ENCODE results near the gene GJE1.

GJE1 gene

DNA sequence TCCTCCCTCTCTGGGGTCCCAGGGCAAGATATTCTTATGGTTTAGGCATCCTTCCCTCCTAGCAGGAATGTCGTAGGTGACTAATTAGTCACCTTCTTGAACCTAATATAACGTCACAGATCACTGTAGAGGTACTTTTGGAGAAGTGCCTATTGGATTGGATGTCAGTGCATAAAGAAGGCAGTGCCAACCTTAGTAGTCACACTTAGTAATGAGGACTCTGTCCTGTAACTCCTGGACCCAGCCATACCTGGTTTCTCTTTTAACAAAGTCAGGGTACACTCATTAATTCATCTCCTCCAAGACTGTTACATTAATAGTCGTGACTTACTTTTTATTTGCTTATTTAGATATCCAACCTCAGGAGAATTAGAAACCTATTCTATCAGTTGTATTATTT lies 34.3 kb downstream of the GJE1 start:
- no peaks in the 10 kb centered on the region for H3K27me3 ChIP-seq (replicated peaks; ENCODE audit: control insufficient read depth, insufficient read depth, low read length)
- no peak overlapping the region for H3K9ac ChIP-seq (ENCODE audit: low read length)
- H3K9me3 ChIP-seq (ENCODE audit: control insufficient read depth, low read length) = no peaks in the 10 kb centered on the region
- no peak for DNase-seq (ENCODE audit: low read depth)
- H3K4me1 ChIP-seq (ENCODE audit: control insufficient read depth, insufficient read depth, low read length) = peaks cover 17% of the 10 kb centered on the region
- H3K4me3 ChIP-seq (ENCODE audit: low read length) = no peak overlapping the region
- peaks cover 39% of the 10 kb centered on the region for H3K36me3 ChIP-seq (ENCODE audit: control insufficient read depth, insufficient read depth, low read length, severe bottlenecking)

DNA sequence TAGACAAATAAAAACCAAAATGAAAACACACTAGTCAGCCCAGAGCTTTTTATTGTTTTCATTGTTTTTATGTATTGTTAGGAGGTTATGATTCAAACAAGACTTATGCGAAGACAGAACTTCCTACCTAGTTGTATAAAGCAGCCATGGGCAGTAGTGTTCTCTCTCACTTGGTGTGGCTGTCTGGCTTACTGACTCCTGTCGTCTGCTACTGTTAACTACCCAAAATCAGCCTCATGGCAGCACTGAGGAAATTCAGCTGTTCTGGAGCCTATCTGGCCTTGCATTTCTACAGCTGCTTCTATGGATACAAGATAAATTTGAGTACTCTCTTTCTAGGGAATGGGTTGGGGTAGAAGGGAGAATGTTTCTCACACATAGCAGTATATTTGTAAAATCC lies 34.8 kb downstream of the GJE1 start:
- Histone ChIP-seq H3K4me1 (ENCODE audit: control insufficient read depth, insufficient read depth, low read length) (peaks cover 16% of the 10 kb centered on the region), H3K27me3 (replicated peaks; ENCODE audit: control insufficient read depth, insufficient read depth, low read length) (no peaks in the 10 kb centered on the region), H3K4me3 (ENCODE audit: low read length) (no peak overlapping the region), H3K9me3 (ENCODE audit: control insufficient read depth, low read length) (no peaks in the 10 kb centered on the region), H3K36me3 (ENCODE audit: control insufficient read depth, insufficient read depth, low read length, severe bottlenecking) (peaks cover 43% of the 10 kb centered on the region), H3K9ac (ENCODE audit: low read length) (no peak overlapping the region)
- no peak for DNase-seq (ENCODE audit: low read depth)

DNA sequence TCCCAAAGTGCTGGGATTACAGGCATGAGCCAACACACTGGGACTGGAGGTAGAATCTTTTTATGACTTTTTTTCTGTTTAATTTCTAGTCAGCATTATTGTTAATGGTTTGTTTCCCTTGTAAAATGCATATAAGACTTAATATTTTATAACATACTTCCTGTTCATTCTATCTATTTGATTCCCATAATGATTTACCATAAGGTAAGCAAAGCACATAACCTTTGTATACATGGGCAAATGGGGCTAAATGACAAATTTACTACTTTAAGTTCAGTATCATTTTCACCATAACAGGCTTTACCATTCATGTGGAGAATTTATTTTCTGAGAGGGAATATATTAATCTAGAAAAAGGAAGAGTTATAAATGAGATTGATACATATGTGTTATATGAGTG lies 38.6 kb downstream of the GJE1 start:
- DNase-seq (ENCODE audit: low read depth) = no peak
- Histone ChIP-seq H3K4me1 (ENCODE audit: control insufficient read depth, insufficient read depth, low read length) (no peaks in the 10 kb centered on the region), H3K36me3 (ENCODE audit: control insufficient read depth, insufficient read depth, low read length, severe bottlenecking) (peaks cover 63% of the 10 kb centered on the region), H3K9ac (ENCODE audit: low read length) (no peak overlapping the region), H3K4me3 (ENCODE audit: low read length) (no peak overlapping the region), H3K9me3 (ENCODE audit: control insufficient read depth, low read length) (no peaks in the 10 kb centered on the region), H3K27me3 (replicated peaks; ENCODE audit: control insufficient read depth, insufficient read depth, low read length) (no peaks in the 10 kb centered on the region)

DNA sequence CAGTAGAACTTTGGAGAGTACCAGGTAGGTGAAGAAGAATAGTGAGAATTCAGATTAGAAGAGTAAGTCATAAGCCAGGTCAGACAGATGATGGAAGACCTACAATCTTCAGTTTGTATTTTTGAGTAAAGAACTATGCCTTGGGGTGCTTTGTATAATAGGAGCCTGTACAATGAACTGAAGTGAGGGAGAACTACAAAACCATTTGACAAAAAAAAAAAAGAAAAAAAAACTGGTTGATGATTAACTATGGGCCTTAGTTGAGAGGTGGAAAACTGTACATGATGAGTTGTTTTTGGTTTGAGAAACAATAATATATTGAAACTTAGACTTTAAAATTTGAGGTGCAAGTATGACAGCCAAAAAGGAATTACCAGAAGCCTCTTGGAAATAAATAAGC lies 40.0 kb downstream of the GJE1 start:
- DNase-seq (ENCODE audit: low read depth) = no peak
- H3K4me3 ChIP-seq (ENCODE audit: low read length) = no peak overlapping the region
- H3K36me3 ChIP-seq (ENCODE audit: control insufficient read depth, insufficient read depth, low read length, severe bottlenecking) = peaks cover 58% of the 10 kb centered on the region
- no peaks in the 10 kb centered on the region for H3K4me1 ChIP-seq (ENCODE audit: control insufficient read depth, insufficient read depth, low read length)
- no peak overlapping the region for H3K9ac ChIP-seq (ENCODE audit: low read length)
- H3K27me3 ChIP-seq (replicated peaks; ENCODE audit: control insufficient read depth, insufficient read depth, low read length) = no peaks in the 10 kb centered on the region
- peaks cover 2% of the 10 kb centered on the region for H3K9me3 ChIP-seq (ENCODE audit: control insufficient read depth, low read length)

DNA sequence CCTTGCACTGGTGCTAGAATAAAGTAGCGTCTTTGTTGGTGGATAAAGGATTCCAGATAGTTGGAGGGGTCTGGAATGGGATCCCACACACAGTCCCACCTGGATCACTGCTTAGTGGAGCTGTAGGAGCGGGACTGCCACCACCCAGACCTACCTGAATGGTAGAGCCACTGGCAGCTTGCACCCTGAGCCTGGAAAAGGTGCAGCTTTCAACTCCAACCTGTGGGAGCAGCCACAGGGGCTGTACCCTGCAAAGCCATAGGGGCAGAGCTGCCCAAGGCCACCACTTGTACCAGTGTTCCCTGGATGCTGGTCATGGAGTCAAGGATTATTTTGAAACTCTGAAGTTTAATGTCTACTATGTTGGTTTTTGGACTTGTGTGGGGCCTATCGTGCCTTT lies 41.3 kb downstream of the GJE1 start:
- no peak for DNase-seq (ENCODE audit: low read depth)
- Histone ChIP-seq H3K27me3 (replicated peaks; ENCODE audit: control insufficient read depth, insufficient read depth, low read length) (no peaks in the 10 kb centered on the region), H3K4me3 (ENCODE audit: low read length) (no peak overlapping the region), H3K9ac (ENCODE audit: low read length) (no peak overlapping the region), H3K4me1 (ENCODE audit: control insufficient read depth, insufficient read depth, low read length) (no peaks in the 10 kb centered on the region), H3K9me3 (ENCODE audit: control insufficient read depth, low read length) (peaks cover 10% of the 10 kb centered on the region), H3K36me3 (ENCODE audit: control insufficient read depth, insufficient read depth, low read length, severe bottlenecking) (peaks cover 66% of the 10 kb centered on the region)

DNA sequence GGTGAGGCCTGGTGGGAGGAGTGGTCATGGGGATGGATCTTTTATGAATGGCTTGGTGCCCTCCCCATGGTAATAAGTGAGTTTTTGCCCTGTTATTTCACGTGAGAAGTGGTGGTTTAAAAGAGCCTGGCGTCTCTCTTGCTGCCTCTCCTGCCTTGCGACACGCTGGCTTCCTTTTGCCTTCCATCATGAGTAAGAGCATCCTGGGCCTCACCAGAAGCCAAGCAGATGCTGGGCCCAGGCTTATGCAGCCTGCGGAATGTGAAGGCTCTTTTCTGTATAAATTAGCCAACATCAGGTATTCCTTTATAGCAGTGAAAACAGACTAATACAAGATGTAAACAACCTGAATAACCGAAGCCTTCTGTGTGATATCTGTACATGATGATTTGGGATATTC lies 42.0 kb downstream of the GJE1 start:
- H3K27me3 ChIP-seq (replicated peaks; ENCODE audit: control insufficient read depth, insufficient read depth, low read length) = no peaks in the 10 kb centered on the region
- no peak for DNase-seq (ENCODE audit: low read depth)
- peaks cover 63% of the 10 kb centered on the region for H3K36me3 ChIP-seq (ENCODE audit: control insufficient read depth, insufficient read depth, low read length, severe bottlenecking)
- no peak overlapping the region for H3K9ac ChIP-seq (ENCODE audit: low read length)
- H3K4me3 ChIP-seq (ENCODE audit: low read length) = no peak overlapping the region
- no peaks in the 10 kb centered on the region for H3K4me1 ChIP-seq (ENCODE audit: control insufficient read depth, insufficient read depth, low read length)
- peaks cover 10% of the 10 kb centered on the region for H3K9me3 ChIP-seq (ENCODE audit: control insufficient read depth, low read length)

DNA sequence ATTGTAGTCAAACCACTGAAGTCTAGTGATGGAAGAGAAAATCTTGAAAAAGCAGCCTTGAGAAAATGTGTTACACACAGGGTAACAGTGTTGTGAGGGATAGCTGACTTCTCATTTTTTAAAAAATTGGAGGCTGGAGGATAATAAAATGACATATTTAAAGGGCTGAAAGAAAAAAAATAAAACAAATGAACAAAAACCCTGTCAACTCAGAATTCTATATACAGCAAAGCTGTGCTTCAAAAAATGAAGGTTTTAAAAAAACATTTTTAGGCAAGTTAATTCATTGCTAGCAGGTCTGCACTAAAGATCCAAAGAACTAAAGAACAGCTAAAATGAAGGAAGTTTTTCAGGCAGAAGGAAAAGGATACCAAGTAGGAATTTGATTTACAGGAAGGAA lies 45.4 kb downstream of the GJE1 start:
- no peak overlapping the region for H3K9ac ChIP-seq (ENCODE audit: low read length)
- H3K36me3 ChIP-seq (ENCODE audit: control insufficient read depth, insufficient read depth, low read length, severe bottlenecking) = peaks cover 36% of the 10 kb centered on the region
- peaks cover 10% of the 10 kb centered on the region for H3K9me3 ChIP-seq (ENCODE audit: control insufficient read depth, low read length)
- H3K4me3 ChIP-seq (ENCODE audit: low read length) = peak overlapping the region; percentile 38
- H3K27me3 ChIP-seq (replicated peaks; ENCODE audit: control insufficient read depth, insufficient read depth, low read length) = no peaks in the 10 kb centered on the region
- no peaks in the 10 kb centered on the region for H3K4me1 ChIP-seq (ENCODE audit: control insufficient read depth, insufficient read depth, low read length)
- no peak for DNase-seq (ENCODE audit: low read depth)

DNA sequence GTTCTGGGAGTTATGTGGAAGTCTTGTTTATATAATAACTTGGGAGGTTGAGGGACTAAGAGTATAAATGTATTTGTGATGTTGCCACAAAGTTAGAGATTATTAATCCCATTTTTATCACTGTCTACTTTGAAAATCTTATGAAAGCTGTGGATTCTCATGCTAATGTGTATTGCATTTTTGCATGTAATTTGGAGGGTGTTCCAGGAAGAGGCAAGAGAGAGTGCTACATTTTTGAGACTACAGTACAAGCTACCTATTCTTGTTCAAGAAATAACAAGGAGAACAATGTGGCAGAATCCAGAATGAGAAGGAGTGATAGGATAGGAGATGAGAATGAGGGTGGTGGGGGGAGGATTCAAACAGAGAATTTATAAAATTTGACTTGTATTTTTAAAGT lies 49.3 kb downstream of the GJE1 start:
- Histone ChIP-seq H3K9me3 (ENCODE audit: control insufficient read depth, low read length) (peaks cover 10% of the 10 kb centered on the region), H3K9ac (ENCODE audit: low read length) (no peak overlapping the region), H3K36me3 (ENCODE audit: control insufficient read depth, insufficient read depth, low read length, severe bottlenecking) (peaks cover 22% of the 10 kb centered on the region), H3K4me3 (ENCODE audit: low read length) (no peak overlapping the region), H3K4me1 (ENCODE audit: control insufficient read depth, insufficient read depth, low read length) (peaks cover 4% of the 10 kb centered on the region), H3K27me3 (replicated peaks; ENCODE audit: control insufficient read depth, insufficient read depth, low read length) (no peaks in the 10 kb centered on the region)
- no peak for DNase-seq (ENCODE audit: low read depth)

DNA sequence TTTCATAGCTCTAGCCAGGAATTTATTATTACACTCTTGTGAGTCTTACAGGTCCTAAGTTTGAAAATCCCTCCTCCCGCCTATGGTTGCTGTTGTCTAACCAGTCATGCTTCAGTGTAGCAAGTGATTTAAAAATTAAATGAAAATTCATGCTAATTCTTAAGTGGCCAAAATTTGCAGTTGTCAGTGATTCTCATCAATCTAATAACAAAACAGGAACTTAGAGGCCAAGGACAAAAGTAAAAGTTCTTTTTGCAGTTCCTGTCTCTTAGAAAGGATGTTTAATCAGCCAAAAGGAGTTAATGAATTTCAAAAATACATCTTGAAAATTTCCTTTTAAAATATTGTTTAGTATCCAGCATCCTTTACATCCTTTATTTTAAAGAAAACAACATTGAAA lies 50.6 kb downstream of the GJE1 start:
- no peak for DNase-seq (ENCODE audit: low read depth)
- H3K9me3 ChIP-seq (ENCODE audit: control insufficient read depth, low read length) = peaks cover 3% of the 10 kb centered on the region

DNA sequence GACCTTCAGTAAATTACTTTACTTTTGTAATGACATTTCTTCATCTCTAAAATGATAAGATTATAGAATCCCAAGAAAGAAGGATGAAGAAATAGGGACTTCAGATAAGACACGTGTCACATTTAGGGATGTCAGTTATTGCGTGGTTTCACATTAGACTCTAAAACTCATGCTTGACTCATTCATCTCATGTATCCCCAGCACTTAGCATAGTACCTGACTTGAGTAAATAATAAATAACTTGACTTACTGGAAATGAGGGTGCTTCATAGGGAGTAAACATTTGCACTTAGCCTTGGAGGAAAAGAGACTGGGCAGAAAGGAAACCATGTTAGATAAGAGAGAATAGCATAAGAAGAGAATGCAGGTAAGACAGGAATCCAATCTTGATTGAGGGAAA lies 51.6 kb downstream of the GJE1 start:
- no peak overlapping the region for H3K9ac ChIP-seq (ENCODE audit: low read length)

More for the DNA sequence above, 50.6 kb downstream of the GJE1 start:
- peaks cover 10% of the 10 kb centered on the region for H3K36me3 ChIP-seq (ENCODE audit: control insufficient read depth, insufficient read depth, low read length, severe bottlenecking)
- H3K4me3 ChIP-seq (ENCODE audit: low read length) = no peak overlapping the region
- no peak overlapping the region for H3K9ac ChIP-seq (ENCODE audit: low read length)
- peaks cover 9% of the 10 kb centered on the region for H3K4me1 ChIP-seq (ENCODE audit: control insufficient read depth, insufficient read depth, low read length)
- H3K27me3 ChIP-seq (replicated peaks; ENCODE audit: control insufficient read depth, insufficient read depth, low read length) = no peaks in the 10 kb centered on the region

More for the DNA sequence above, 51.6 kb downstream of the GJE1 start:
- Histone ChIP-seq H3K9me3 (ENCODE audit: control insufficient read depth, low read length) (no peaks in the 10 kb centered on the region), H3K36me3 (ENCODE audit: control insufficient read depth, insufficient read depth, low read length, severe bottlenecking) (peaks cover 5% of the 10 kb centered on the region), H3K4me1 (ENCODE audit: control insufficient read depth, insufficient read depth, low read length) (peaks cover 9% of the 10 kb centered on the region), H3K4me3 (ENCODE audit: low read length) (no peak overlapping the region), H3K27me3 (replicated peaks; ENCODE audit: control insufficient read depth, insufficient read depth, low read length) (no peaks in the 10 kb centered on the region)
- DNase-seq (ENCODE audit: low read depth) = no peak
